GM18870 (cell line): ENCODE results near the gene FAM149B1.

Experiments used
- ATAC-seq: cut with Tn5 transposase; IDR thresholded peaks from one replicate; pipeline ENCODE4 v1.9.1; 2021; ENCODE audit warnings: moderate library complexity; ENCODE audit not compliant: unreplicated experiment

Gene FAM149B1

DNA sequence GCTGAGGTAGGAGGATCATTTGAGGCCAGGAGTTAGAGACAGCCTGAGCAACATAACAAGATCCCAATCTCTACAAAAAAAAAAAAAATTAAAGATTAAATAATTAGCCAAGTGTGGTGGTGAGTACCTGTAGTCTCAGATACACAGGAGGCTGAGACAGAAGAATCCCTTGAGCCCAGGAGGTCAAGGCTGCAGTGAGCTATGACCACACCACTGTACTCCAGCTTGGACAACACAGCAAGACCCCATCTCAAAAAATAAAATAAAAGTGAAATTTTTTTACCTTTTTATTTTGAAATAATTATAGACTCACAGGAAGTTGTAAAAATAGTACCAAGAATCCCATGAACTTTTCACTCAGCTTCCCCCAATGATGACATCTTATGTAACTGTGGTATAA is 4.9 kb downstream of the FAM149B1 start:
- ATAC-seq, result no peak

DNA sequence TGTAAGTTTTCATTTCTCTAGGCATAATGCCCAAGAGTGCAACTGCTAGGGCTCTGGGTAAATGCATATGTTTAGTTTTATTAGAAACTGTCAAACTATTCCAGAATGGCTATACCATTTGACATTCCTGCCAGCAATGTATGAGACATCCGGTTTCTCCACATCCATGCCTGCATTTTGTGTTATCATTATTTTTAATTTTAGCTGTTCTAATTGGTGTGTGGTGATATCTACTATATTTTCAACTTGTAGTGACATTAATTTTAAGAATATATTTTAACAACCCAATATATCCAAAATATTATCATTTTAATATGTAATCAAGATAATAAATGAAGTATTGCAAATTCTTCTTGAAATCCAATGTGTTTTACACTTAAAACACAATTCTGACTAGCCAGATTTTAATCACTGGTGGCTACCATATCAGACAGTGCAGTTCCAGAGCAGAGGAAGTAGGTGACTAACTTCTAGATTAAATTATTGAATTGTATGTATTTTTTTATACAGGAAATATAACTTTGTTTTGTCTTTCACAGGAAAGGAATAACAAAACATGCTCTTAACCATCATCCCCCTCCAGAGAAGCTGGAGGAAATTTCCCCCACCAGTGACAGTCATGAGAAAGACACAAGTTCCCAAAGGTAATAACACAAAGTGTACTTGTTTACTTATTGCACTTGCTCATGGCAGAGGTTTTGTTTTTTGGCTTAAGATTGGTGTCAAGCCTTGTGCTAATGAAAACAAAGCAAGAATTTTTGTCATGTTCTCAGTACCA is 6.4 kb downstream of the FAM149B1 start:
- no peak for ATAC-seq

DNA sequence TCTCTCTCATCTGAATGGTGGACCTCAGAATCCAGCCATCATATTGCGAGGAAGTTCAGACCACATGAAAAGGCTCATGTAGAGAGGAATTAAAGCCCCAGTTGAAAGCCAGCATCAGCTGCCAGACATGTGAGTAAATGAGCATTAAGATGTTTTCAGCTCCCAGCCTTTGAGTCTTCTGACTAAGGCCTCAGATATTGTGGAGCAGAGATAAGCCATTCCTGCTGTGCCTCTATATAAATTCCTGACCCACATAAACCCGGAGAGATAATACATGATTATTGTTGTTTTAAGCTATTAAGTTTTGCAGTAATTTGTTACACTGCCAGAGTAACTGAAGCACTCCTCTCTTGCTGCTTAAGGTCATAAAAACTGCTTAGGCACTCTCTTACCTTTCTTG is 14.6 kb downstream of the FAM149B1 start:
- ATAC-seq, result no peak

DNA sequence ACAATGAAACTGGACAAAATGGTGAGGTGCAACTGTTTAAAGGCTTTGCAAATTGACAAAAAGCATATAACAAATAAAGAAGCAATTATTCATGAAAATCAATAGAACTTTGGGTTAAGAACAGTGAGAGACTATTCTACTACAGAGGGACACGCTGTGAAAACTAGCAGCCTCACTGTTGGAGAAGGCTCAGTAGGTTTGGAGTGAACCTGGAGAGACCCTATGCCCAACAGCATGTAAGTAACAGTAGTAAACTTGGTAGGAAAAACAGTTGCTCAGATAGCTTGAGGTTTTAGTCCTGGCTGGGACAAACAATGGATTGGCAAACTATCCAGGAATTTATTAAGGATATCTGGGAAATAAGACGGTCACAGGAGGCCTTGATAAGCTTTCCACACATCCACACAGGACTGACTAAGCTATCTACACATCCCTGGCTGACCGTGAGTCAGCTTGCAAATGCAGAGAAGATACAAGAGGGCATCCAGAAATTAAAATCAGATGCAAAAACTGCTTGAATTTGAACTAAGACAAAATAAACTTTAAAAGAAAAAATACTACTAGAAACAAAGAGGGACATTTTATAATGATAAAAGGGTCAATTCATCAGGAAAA is 15.9 kb downstream of the FAM149B1 start:
- no peak for ATAC-seq

DNA sequence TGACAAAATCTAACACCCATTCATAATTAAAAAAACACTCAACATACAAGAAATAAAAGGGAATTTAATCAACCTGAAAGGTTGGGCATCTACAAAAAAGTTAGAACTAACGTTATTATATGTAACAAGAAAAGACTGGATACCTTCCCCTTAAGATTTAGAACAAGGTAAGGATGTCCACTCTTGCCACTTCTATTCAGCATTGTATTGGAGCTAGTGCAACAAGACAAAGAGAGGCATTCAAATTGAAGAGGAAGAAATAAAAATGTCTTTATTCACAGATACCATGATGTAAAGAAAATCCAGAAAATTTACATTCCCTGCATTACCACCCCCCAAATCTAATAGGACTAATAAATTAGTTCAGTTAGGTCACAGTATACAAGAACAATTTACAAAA is 18.3 kb downstream of the FAM149B1 start:
- no peak for ATAC-seq

DNA sequence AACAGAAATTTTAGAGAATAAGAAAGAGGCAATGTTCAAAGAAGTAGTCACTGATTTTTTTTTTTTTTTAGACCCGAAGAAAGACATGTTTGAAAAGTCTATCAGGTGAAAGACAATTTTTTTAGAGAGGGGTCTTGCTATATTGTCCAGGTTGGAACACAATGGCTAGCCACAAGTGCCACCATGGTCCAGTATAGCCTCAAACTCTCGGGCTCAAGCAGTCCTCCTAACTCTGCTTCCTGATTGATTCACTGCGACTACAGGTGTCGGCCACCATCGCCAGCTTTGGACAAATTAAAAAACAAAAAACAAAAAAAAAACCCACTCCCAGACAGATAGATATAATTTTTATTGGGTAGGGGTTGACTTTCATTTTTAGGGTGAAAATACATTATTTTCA is 22.3 kb downstream of the FAM149B1 start:
- ATAC-seq, result no peak

DNA sequence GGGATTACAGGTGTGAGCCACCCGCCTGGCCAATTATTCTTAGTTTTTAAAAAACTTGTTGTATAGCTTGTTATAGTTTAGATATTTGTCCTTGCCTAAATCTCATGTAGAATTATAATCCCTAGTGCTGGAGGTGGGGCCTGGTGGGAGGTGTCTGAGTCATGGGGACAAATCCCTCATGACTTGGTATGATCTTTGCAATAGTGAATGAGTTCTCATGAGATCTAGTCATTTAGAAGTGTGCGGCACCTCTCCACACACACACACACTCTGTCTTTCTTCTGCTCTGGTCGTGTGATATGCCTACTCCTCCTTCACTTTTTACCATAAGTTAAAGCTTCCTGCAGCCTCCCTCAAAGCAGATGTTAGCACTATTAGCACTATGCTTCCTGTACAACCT is 37.2 kb downstream of the FAM149B1 start:
- no peak for ATAC-seq

DNA sequence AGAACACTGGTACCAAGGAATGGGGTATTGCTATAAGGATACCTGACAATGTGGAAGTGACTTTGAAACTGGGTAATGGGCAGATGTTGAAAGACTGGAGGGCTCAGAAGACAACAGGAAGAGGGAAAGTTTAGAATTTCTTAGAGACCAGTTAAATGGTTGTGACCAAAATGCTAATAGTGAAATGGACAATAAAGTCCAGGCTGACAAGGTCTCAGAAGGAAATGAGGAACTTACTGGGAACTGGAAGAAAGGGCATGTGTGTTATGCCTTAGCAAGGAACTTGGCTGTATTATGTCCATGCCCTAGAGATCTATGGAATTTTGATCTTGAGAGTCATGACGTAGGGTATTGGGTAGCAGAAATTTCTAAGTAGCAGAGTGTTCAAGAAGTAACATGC is 38.0 kb downstream of the FAM149B1 start:
- no peak for ATAC-seq

DNA sequence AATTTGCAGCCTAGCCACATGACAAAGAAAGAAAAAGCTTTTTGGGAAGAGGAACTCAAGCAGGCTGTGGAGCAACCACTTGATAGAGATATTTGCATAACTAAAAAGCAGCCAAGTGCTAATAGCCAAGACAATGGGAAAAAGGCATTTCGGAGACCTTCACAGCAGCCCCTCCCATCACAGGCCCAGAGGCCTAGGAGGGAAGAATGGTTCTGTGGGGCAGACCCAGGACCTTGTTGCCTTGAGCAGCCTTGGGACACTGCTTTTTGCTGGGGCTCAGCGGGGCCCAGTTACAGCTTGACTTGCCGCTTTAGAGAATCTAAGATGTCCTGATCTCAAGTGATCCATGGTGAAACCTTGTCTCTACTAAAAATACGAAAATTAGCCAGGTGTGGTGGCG is 38.5 kb downstream of the FAM149B1 start:
- ATAC-seq, result no peak

DNA sequence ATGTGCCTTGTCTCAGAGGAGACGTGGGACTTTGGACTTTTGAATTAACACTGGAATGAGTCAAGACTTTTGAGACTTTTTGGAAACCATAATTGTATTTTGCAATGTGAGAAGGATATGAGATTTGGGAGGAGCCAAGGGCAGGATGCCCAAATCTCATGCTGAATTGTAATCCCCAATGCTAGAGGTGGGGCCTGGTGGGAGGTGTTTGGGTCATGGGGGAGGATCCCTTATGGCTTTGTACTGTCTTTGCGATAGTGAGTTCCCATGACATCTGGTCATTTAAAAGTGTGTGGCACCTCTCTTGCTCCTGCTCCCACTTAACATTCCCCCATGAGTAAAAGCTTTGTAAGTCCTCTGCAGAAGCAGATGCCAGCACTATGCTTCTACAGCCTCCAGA is 40.0 kb downstream of the FAM149B1 start:
- no peak for ATAC-seq

DNA sequence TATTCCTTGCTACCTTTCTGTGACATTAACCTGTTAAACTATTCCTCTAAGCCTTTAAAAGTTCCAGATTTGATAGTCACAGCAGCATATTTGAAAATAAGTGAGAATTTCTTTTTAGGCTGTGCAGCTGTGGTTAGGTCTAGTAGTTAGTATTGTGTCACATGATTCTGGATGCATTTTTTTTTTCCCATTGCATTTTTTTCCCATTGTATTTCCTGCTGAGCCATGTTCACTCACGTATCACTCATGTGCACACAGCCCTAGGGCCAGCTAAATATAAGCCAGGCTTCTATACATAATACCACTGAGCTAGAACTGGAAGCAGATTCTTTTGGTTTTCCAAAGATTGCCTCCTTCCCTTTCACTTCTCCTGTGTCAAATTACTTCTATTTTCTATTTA is 41.8 kb downstream of the FAM149B1 start:
- no peak for ATAC-seq

DNA sequence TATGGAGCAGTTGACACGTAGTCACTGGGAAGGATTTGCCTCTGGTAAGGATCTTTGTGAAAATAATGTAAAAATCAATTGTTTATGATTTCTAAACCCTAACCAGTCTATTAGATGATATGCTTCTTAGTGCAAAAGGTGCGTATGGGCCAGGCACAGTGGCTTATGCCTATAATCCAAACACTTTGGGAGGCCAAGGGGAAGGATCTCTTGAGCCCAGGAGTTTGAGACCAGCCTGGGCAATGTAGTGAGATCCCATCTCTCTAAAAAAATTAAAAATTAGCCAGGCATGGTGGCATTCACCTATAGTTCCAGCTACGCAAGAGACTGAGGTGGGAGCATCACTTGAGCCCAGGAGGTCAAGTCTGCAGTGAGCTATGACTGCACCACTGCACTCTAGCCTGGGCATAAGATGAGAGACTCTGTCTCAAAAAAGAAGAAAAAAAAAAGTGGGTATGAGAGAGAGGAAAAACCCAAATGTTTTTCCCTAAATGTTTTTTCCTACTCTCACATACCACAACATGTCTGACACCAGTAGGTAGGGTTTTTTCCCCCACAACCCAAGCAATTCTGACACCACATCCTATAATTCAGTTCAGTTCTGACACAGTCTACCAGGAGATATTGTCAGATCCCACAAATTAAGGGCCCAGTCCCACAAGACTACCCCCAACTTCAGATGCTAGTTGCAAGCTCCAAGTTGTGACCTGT is 42.6 kb downstream of the FAM149B1 start:
- ATAC-seq, result no peak

DNA sequence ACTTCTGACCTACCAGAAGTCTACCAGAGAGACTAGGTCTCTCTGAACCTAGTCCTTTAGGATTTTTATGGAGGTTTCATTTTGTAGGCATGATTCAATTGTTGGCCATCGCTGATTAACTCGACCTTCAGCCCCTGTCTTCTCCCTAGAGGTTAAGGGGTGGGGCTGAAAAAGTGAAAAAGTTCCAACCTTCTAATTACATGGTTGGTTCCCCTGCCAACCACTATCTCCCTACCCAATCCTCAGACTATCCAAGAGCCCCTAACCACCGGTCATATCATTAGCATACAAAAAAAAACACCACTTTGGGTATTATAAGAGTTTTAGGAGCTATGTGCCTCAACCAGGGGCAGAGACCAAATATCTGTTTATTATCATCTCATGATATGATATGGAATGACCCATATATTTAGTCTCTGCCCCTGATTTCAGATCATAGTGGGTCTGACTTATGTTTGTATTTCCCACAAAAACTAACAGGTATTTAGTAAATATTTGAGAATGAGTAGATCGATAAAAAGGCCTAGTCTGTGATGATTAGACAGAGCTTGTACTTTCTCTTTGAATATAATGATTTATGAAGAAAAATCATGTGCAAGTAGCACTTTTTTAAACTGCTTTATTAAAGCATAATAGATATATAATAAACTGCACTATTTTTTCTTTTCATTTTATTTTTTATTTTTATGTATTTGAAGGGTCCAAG is 43.3 kb downstream of the FAM149B1 start:
- ATAC-seq, result no peak

DNA sequence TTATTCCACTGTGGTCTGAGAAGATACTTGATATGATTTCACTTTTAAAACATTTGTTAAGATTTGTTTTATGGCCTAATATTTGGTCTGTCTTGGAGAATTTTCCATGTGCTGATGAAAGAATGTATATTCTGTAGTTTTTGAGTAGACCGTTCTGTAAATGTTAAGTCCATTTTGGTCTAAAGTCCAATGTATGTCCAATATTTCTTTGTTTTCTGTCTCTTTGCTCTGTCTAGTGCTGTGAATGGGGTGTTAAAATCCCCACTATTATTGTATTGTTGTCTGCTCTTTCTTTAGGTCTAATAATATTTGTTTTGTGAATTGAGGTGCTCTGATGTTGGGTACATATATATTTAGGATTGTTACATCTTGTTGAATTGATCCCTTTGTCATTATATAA is 47.8 kb downstream of the FAM149B1 start:
- ATAC-seq, result no peak

DNA sequence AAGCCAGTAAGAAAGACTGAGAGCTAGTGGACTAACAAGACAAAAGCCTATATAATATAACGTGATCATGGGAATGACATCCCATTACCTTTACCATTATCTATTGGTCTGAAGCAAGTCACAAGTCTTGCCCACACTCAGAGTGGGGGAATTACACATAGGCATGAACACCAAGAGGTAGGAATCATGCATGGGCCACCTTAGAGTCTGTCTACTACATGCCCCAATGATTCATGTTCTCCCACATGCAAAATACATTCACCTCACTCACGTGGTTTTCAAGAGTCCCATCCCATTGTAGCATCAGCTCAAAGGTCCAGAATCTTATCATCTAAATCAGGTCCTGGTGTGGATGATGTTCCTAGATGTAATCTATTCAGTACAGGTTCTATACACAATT is 49.7 kb downstream of the FAM149B1 start:
- no peak for ATAC-seq

DNA sequence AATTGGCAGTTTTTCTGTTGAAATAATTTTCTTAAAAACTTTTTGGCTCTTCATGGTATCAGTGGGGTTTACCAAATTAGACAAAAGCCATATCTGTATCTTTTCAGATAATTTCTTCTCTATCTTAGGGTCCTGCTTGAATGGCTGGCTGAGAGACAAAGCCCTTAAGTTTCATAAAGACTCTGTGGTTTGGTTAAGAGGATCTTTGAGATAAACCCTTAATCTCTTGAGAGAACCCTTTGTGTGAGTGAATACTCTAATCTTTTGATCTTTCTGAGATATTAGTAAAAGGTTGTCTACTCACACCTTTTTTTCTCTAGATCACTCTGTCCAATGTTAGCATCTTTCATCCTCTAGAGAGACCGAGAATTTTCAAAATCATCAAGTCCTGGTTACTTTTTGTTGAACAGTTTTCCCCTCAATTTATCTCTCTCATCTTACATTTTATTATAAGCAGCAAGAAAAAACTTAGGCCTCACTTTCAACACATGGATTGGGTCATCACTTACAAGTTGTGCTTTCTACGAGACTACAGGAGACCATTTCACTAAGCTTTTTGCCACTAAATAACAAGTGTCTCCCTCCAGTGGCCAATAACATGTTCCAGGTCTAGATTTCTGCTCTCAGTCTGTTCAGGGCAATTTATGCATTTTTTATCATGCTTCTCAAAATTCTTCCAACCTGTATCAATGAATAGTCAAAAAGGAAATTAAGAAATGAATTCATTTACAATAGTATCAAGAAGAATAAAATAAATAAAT is 50.7 kb downstream of the FAM149B1 start:
- no peak for ATAC-seq

DNA sequence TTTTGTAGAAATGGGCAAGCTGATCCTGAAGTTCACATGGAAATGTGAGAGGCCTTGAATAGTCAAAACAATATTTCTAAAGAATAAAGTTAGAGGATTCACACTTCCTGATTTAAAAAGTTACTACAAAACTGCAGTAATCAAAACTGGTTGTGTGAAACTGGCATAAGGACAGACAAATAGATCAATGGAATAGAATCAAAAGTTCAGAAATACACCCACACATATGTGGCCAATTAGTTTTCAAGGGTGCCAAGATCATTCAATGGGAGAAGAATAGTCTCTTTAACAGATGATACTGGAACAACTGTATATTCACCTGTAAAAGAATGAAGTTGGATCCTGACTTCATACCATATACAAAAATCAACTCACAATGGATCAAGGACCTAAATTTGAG is 51.5 kb downstream of the FAM149B1 start:
- ATAC-seq, result no peak

DNA sequence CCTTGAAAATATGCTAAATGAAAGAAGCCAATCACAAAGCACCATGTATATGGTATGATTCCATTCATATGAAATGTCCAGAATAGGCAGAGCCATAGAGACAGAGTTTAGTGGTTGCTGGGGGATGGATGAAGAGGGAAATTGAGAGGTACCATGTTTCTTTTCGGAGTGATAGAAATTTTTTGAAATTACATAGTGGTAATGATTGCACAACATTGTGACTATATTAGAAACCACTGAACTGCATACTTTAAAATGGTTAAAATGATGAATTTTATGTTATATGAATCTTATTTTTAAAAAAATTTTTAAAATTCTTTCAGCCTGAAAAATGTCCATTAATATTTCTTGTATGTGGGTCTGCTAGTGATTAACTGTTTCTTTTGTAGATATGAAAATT is 53.1 kb downstream of the FAM149B1 start:
- ATAC-seq, result no peak

DNA sequence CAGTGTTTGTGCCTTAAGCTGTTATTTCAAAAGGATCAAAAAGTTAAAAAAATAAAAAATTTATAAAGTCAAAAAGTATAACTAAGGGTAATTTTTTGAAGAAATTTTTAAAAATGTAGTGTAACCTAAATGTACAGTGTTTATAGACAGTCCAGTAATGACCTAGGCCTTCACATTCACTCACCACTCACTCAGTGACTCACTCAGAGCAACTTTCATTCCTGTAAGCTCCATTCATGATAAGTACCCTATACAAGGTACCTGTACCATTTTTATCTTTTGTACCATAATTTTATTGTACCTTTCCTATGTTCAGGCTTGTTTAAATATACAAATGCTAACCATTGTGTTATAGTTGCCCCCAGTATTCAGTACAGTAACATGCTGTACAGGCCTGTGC is 57.6 kb downstream of the FAM149B1 start:
- ATAC-seq, result no peak

DNA sequence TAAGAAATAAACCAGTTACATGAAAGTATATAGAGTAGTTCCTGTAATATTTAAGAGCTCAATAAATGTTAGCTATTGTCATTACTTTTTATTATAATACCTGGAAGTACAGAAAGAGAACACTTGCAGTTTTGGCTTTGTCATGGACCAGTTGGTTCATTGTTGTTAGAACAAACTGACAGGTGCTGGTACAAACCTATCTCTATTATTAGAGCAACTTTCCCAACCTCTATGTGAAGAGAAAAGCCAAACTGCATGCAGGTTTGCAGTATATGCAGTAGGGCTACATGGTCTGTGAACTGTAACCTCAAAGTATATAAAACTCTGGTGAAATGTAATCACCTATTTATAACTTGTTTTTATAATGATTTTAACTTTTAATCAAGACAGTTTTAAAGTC is 58.7 kb downstream of the FAM149B1 start:
- ATAC-seq, result no peak

DNA sequence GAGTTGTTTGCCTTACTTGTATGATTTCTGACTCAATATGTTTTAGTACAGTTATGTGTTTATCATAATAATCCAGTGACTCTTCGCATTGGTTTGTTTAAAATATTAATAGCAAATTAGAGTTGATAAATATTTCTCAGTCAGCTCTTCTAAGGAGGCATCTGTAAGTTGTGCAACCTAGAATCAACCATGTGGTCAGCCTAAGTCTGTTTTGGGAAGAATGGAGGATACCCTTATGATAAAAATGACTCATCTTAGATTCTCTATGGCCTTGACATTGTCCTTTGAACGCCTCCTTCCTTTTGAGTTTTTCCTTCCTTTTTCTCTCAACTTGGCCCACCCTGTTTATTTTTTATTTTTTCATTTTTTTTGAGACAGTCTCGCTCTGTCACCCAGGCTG is 60.3 kb downstream of the FAM149B1 start:
- no peak for ATAC-seq
